Natural killer cell treated with Interleukin-12 subunit alpha and Interleukin-12 subunit beta and Interleukin-15 and Interleukin-18, amount 100 ng/mL, for 72 hours (primary cell): Measurements from ENCODE around the gene RHD. TPM values are rescaled to one million over a fixed set of nuclear protein-coding genes. Genes with fewer than 3 reads are reported as not detected.
"Not testable (repeated sequence)": the region's sequence is repeated elsewhere in the genome, so short reads cannot be mapped to it uniquely, and the experiment has no call there.

Experiments
- ATAC-seq, 2 donors: fragments of 150-1000 bp; cut with Tn5 transposase in 1 of 2; sonication (Bioruptor Pico), chemical (Tn5 transposase) in 1 of 2; 2 replicates each; pipeline ENCODE4 v1.10.0; 2021
- DNase-seq: peaks from one replicate; pipeline ENCODE4 v3.0.0; 2022; ENCODE audit warnings: low spot score
- H3K27ac Mint-ChIP-seq, 2 donors: 1 replicate in 1 of 2; 2 replicates in 1 of 2; pipeline ENCODE4 v1.8.0; 2022; ENCODE audit warnings: mixed read lengths in 2 of 2, mild to moderate bottlenecking in 1 of 2, moderate library complexity in 1 of 2
- H3K27me3 Mint-ChIP-seq, 2 donors: 1 replicate in 1 of 2; 2 replicates in 1 of 2; pipeline ENCODE4 v1.8.0; 2022; ENCODE audit warnings: mixed read lengths in 2 of 2
- H3K36me3 Mint-ChIP-seq: one replicate; pipeline ENCODE4 v1.8.0; 2022; ENCODE audit warnings: mixed read lengths
- H3K4me1 Mint-ChIP-seq, 2 donors: 1 replicate in 1 of 2; 2 replicates in 1 of 2; pipeline ENCODE4 v1.8.0; 2022; ENCODE audit warnings: low read depth in 2 of 2, mixed read lengths in 2 of 2, mild to moderate bottlenecking in 1 of 2
- H3K4me3 Mint-ChIP-seq: one replicate; pipeline ENCODE4 v1.8.0; 2022; ENCODE audit warnings: mixed read lengths
- H3K9me3 Mint-ChIP-seq: 2 replicates; pipeline ENCODE4 v1.8.0; 2022; ENCODE audit warnings: mixed read lengths
- total RNA-seq, 2 donors: library from RNA; stranded (reverse); gene quantifications; one replicate each; pipeline ENCODE4 v1.2.3, GENCODE V29; 2022

Gene RHD
- not detected for total RNA-seq

GRCh38 chr1:25272238-25272637, at the start of gene RHD:
RHD (plus strand) TSS chr1:25272509; CDS start chr1:25272548, 39 bp downstream.
- H3K4me1 Mint-ChIP-seq, H3K9me3 Mint-ChIP-seq, H3K36me3 Mint-ChIP-seq, H3K27me3 Mint-ChIP-seq, H3K27ac Mint-ChIP-seq, DNase-seq, H3K4me3 Mint-ChIP-seq, ATAC-seq: not testable (repeated sequence)

- Mint-ChIP-seq H3K9me3 (no peaks in the 10 kb centered on the region), H3K36me3 (peaks cover 17% of the 10 kb centered on the region), H3K27ac (no peak overlapping the region), H3K27me3 (no peaks in the 10 kb centered on the region), H3K4me3 (no peak overlapping the region), H3K4me1 (no peaks in the 10 kb centered on the region)
- DNase-seq = no peak
- ATAC-seq = no peak
These were observed 49.7 kb upstream of the RHD start for GRCh38 chr1:25222606-25223005.

- Mint-ChIP-seq H3K4me1 (peaks cover 3 to 6% of the 10 kb centered on the region in 2 donors), H3K27me3 (no peaks in the 10 kb centered on the region), H3K27ac (no peak overlapping the region), H3K9me3 (no peaks in the 10 kb centered on the region), H3K36me3 (peaks cover 23% of the 10 kb centered on the region), H3K4me3 (no peak overlapping the region)
- no peak for ATAC-seq
- DNase-seq = no peak
These were observed 48.8 kb upstream of the RHD start for GRCh38 chr1:25223471-25223870.

- Mint-ChIP-seq H3K4me3 (no peak within 1 kb of the TSS), H3K27me3 (no peaks in the 10 kb centered on the region), H3K27ac (no peak within 1 kb of the TSS), H3K36me3 (peaks cover 11% of the 10 kb centered on the region), H3K4me1 (peaks cover 9 to 13% of the 10 kb centered on the region in 2 donors), H3K9me3 (no peaks in the 10 kb centered on the region)
- DNase-seq = peak; percentile 93
- ATAC-seq = peak; percentile 95 to 96
These were observed 40.1 kb upstream of the RHD start, which contains the start of gene SYF2 for GRCh38 chr1:25232027-25232865. SYF2 (minus strand) TSS chr1:25232502; CDS start chr1:25232467, 35 bp downstream.

GRCh38 chr1:25232866-25233784, 39.2 kb upstream of the RHD start:
- Mint-ChIP-seq H3K4me3 (no peak overlapping the region), H3K36me3 (peaks cover 7% of the 10 kb centered on the region), H3K9me3 (no peaks in the 10 kb centered on the region), H3K27ac (no peak overlapping the region), H3K4me1 (peaks cover 9% of the 10 kb centered on the region in 2 donors), H3K27me3 (no peaks in the 10 kb centered on the region)
- DNase-seq (peak; percentile 82), ATAC-seq (peak; percentile 85 to 87)

- H3K4me3 Mint-ChIP-seq, H3K9me3 Mint-ChIP-seq, H3K36me3 Mint-ChIP-seq, ATAC-seq, H3K27ac Mint-ChIP-seq, DNase-seq, H3K27me3 Mint-ChIP-seq: not testable (repeated sequence)
- peaks cover 21% of the 10 kb centered on the region in 2 donors for H3K4me1 Mint-ChIP-seq
These were observed 36.9 kb upstream of the RHD start for GRCh38 chr1:25235411-25235810.

GRCh38 chr1:25236261-25236660, 36.0 kb upstream of the RHD start:
- not testable (repeated sequence) for H3K9me3 Mint-ChIP-seq, H3K36me3 Mint-ChIP-seq, H3K27ac Mint-ChIP-seq, ATAC-seq, H3K4me3 Mint-ChIP-seq, DNase-seq, H3K27me3 Mint-ChIP-seq
- peaks cover 21 to 23% of the 10 kb centered on the region in 2 donors for H3K4me1 Mint-ChIP-seq

GRCh38 chr1:25238046-25238445, 34.3 kb upstream of the RHD start:
- no peak for DNase-seq
- no peak for ATAC-seq
- Mint-ChIP-seq H3K9me3 (no peaks in the 10 kb centered on the region), H3K4me3 (no peak overlapping the region), H3K27ac (peak overlapping the region in 1 of 2 donors; percentile 60), H3K36me3 (peaks cover 14% of the 10 kb centered on the region), H3K4me1 (peaks cover 17 to 28% of the 10 kb centered on the region in 2 donors), H3K27me3 (no peaks in the 10 kb centered on the region)

GRCh38 chr1:25239681-25240541, 32.4 kb upstream of the RHD start:
- Mint-ChIP-seq H3K4me3 (peak overlapping the region; percentile 92), H3K27me3 (no peaks in the 10 kb centered on the region), H3K9me3 (no peaks in the 10 kb centered on the region), H3K36me3 (peaks cover 27% of the 10 kb centered on the region), H3K4me1 (peaks cover 24 to 40% of the 10 kb centered on the region in 2 donors), H3K27ac (peak overlapping the region; percentile 97 to 98)
- peak; percentile 96 for DNase-seq
- peak; percentile 93 to 95 for ATAC-seq

GRCh38 chr1:25243907-25244306, 28.4 kb upstream of the RHD start:
- Mint-ChIP-seq H3K4me1 (peaks cover 46 to 64% of the 10 kb centered on the region in 2 donors), H3K4me3 (peak overlapping the region; percentile 60), H3K27ac (peak overlapping the region; percentile 56 to 71), H3K9me3 (no peaks in the 10 kb centered on the region), H3K27me3 (no peaks in the 10 kb centered on the region), H3K36me3 (peaks cover 44% of the 10 kb centered on the region)
- DNase-seq (no peak), ATAC-seq (no peak)

GRCh38 chr1:25245393-25245792, 26.9 kb upstream of the RHD start:
- DNase-seq (no peak), ATAC-seq (no peak)
- peak overlapping the region; percentile 98 for H3K4me3 Mint-ChIP-seq
- no peaks in the 10 kb centered on the region for H3K27me3 Mint-ChIP-seq
- H3K9me3 Mint-ChIP-seq = no peaks in the 10 kb centered on the region
- peaks cover 40% of the 10 kb centered on the region for H3K36me3 Mint-ChIP-seq
- H3K27ac Mint-ChIP-seq = peak overlapping the region; percentile 97 to 98
- peaks cover 34 to 51% of the 10 kb centered on the region in 2 donors for H3K4me1 Mint-ChIP-seq

- peak overlapping the region; percentile 98 for H3K4me3 Mint-ChIP-seq
- no peaks in the 10 kb centered on the region for H3K27me3 Mint-ChIP-seq
- peaks cover 40% of the 10 kb centered on the region for H3K36me3 Mint-ChIP-seq
- peak overlapping the region; percentile 97 to 98 for H3K27ac Mint-ChIP-seq
- ATAC-seq (peak; percentile 0), DNase-seq (no peak)
- peaks cover 33 to 46% of the 10 kb centered on the region in 2 donors for H3K4me1 Mint-ChIP-seq
- no peaks in the 10 kb centered on the region for H3K9me3 Mint-ChIP-seq
These were observed 26.3 kb upstream of the RHD start for GRCh38 chr1:25245809-25246599.
